NT2/D1 (cell line): ENCODE data around the gene ZNF710.

Experiments
- YY1 ChIP-seq: IDR thresholded peaks from 2 replicates; pipeline ENCODE4 v1.6.1; 2011; ENCODE audit not compliant: insufficient read length, insufficient read depth
- ZNF274 ChIP-seq: IDR thresholded peaks from 2 replicates; pipeline ENCODE4 v1.6.1; 2011; ENCODE audit warnings: mild to moderate bottlenecking, low read depth, low read length

DNA sequence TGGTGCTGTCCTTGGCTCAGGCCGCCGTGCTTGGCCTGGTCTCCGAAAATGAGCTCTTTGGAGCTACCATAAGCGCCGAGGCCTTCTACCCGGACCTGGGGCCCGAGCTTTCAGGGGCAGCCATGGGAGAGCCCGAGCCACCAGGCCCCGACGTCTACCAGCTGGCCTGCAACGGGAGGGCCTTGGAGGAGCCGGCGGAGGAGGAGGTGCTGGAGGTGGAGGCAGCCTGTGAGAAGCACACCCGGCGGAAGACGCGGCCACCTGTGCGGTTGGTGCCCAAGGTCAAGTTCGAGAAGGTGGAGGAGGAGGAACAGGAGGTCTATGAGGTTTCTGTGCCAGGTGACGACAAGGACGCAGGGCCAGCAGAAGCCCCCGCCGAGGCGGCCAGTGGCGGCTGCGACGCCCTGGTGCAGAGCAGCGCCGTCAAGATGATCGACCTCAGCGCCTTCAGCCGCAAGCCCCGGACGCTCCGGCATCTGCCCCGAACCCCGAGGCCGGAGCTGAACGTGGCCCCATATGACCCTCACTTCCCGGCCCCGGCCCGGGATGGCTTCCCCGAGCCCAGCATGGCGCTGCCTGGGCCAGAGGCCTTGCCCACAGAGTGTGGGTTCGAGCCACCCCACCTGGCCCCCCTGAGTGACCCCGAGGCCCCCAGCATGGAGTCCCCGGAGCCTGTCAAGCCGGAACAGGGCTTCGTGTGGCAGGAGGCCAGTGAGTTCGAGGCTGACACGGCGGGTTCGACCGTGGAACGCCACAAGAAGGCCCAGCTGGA, 66.2 kb downstream of the ZNF710 start:
- no peak for TF ChIP-seq YY1
- TF ChIP-seq ZNF274 = no peak
